Nucleus accumbens (tissue), 56 donors: ENCODE measurements around the gene PCDH9.
"Not testable (repeated sequence)": the region's sequence is repeated elsewhere in the genome, so short reads cannot be mapped to it uniquely, and the experiment has no call there.

Experiments used
- DNase-seq, 56 donors: peaks; one replicate each; lab custom pipeline; 2025; lab: John Stamatoyannopoulos, UW

Gene PCDH9

DNA sequence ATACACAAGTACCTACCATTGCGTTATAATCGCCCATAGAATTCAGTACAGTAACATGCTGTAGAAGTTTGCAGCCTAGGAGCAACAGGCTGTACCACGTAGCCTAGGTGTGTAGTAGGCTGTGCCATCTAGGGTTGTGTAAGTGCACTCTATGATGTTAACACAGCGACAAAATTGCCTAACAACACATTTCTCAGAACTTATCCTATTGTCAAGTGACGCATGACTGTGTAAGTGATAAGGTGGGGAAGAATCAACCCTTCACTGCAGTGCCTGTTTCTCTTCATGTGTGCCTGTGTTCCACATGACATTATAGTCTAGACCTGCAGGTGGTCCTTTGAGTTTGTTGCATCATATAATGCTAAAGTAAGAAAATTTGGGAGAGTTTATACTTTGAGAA is 94.0 kb downstream of the PCDH9 start:
- DNase-seq = no peak

DNA sequence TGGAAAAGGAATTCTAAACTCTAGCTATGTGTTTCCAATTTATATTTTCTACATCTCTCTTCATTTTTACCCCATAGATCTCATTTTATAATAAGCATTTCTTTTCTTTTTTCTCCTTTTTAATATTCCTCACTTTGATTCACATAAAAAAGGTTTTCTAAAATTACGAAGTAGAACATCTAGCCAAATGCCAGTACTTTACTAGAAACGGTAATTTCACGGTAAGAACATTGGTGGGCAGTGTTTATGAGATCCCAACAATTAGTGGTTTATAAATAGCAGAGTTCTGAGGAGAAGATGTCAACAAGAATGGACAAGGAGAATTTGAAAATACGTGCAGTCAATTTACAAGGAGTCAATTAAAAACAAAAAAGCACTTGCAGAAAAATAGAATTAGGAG is 94.8 kb downstream of the PCDH9 start:
- no peak for DNase-seq

DNA sequence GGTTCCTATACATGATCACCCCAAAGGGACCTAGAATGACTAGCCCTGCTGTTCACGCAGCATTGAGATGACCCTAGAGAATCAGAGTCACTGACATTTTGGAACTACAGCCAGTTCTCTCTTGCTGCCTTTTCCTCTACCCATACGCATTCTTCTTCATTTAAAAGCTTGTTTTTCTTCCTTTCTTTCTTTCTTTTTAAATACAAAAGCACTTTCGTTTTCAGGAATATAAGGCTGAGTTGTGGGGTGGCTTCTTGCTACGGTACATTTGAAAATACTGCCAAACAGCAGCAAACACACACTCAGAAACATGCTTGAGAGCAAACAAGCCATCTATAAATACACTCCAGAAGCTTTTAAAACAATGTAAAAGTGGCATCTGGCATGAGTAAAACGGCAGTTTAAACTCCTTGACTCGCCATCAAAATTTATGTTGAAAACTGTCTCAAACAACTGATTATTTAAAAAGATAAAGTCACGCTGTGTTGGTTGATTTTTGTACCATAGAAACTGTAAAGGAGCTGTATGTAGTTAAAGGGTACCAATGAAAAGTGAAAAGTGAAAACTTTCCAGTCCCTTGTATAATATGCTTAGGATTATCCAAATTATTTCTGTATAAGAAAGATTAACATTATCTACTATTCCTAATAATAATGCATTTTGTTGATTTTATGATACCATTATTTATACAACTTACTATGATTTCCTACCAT is 95.6 kb downstream of the PCDH9 start:
- no peak for DNase-seq

DNA sequence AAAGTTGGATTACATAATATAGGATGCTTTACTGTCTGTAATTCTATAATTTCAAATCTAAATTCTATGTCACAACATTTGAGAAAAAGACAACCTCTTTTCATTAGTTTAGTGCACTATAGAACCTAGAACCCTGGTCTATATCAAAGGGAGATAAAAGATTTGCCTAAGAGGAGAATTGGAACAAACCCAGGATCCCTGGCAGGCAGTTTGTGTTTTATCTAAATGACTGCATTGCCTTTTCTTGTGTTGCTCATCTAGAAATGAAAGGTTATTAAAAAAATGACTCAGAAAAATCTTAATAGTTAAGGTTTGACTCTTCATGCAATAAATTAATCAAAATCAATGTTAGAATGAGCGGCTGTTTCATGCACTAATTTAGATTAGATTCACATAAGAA is 96.7 kb downstream of the PCDH9 start:
- DNase-seq = no peak

DNA sequence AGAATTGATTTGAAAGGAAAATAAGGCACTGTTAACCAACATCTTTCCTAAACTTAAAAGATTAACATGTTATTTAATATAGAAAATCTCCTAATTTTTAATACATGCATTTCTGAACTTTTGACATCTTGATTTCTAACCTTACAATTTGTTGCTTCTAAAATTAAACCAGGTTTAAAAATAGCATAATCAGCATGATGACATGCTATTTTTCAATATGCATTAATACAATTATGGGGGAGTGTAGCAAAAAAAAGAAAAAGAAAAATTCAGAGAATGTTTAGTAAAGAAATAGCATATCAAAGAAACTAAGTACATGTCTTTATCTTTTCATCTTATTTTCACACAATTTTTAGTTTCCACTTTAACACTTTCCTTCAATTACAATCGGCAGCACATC is 98.7 kb downstream of the PCDH9 start:
- DNase-seq = no peak

DNA sequence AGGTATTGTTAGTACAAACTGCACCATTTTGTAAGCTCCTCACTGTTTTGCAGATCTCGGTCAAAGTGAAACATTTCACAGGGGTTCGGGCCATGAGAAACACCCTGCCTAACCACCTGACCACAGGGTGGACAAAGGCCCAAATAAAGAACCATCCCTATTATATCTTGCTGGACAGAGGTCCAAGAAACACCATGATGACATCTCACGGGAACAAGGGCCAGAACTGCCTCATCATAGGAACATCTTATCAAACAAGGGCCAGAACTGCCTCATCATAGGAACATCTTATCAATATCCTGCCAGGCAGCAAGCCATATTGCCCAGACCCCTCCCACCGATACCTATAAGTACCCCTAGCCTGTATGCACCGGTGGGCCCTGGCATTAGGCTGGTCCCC is 99.7 kb downstream of the PCDH9 start:
- DNase-seq = no peak

DNA sequence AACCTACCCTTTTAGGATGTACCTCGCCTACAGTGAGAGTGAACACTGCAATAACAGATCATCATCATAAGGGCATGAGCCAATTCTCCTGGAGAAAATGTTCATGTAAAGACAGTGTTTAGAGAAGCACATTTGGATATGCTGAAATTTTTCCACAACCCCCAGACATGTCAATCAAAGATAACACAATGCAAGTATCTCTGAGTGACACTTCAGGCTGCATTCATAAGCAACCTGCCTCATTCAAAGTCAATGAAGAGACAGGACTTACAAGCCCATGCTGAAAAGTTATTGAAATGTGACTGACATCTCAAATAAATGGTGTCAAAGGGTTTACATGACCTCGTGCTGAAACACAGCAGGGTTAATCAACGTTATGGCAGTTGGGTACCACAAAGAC is 102.0 kb downstream of the PCDH9 start:
- DNase-seq = no peak

DNA sequence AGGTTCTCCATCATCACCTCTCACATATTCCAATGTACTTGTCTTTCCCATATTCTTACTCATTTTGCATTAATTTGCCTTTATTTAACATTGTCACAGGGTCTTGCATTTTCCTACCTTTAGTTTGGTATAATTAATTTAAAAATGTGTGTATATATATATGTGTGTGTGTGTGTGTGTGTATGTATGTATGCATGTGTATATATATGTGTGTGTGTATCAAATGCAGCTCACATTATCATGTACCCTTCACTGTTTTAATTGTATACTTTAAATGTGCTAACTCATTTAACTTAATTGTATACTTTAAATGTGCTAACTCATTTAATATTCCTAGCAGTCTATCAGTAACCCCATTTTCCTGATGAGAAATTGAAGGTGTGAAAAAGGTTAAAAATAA is 104.5 kb downstream of the PCDH9 start:
- DNase-seq = no peak

DNA sequence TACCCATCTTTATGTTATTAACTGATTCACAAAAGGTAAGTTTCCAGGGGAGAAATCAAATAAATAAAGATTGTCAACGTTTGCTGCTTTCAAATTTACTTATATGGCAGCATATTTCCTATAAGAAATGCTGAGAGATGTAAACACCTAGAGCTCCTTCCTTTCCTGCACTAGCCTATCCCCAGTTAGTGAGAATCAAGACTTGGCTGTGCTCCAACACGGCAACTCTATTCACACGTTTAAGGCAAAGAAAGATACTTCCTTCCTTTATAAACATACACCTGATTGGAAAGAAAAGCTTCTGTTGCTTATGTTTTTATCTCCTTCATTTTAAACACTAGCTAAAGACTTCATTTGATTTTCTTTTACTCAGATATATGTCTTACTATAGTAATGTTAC is 107.0 kb downstream of the PCDH9 start:
- DNase-seq = no peak

DNA sequence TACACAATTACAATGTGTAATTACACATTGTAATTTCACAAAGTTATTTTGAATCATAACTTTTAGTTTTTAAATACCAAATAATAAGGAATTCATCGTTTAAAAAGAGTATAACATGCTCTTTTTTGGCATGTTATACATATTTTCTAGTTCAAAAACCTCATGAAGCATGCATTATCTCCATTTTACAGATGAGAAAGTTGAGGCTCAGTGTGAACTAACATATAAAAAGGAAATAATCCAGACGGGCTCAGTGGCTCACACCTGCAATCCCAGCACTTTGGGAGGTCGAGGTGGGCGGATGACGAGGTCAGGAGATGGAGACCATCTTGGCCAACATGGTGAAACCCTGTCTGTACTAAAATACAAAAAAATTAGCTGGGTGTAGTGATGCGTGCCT is 107.9 kb downstream of the PCDH9 start:
- DNase-seq = no peak

DNA sequence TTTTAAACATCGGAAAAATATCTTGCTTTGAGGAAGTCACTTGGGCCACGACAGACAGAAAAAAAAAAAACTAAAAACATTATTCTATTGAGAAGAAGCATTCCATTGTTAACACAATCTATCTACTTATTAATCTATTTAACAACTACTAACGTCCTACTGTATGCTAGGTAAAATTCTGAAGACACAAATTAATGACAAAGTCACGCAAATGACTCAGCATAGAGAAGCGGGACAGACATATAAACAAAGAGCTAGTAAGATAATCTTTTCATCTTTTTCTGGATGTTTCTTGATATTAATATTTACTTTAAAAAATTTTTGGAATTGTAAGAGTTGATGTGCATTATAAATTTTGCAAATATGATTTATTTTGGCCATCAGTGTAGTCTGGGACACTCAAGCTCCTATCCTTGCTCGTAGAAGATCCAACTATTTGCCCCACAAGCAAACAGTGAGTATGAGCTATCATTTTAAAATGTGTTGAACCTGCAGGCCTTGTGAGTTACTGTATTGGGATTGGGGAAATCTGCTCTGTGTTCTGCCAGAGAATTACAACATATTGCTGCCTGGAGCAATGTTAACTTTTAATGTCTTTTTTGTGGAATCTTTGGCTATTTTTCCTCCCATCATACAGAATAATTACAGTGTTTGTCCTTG is 109.1 kb downstream of the PCDH9 start:
- no peak for DNase-seq

DNA sequence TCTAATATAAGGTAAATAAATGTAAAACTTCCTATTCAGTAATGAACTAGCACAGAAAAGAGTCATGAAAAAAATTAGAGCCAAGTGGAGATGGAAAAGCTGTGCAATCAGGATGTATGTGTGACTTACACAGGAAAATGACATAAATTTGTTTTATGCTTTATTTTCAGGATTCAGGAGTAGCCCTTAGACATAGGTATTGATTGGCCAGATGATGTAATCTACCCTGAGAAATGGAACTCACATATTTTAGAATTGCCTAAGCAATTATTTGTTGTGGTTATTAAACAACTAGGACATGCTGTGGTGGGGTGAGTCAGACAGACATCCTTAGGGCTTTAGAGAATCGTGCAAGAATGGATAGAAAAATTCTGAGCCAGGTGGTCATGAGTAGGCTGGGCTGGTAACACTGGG is 110.6 kb downstream of the PCDH9 start:
- no peak for DNase-seq

DNA sequence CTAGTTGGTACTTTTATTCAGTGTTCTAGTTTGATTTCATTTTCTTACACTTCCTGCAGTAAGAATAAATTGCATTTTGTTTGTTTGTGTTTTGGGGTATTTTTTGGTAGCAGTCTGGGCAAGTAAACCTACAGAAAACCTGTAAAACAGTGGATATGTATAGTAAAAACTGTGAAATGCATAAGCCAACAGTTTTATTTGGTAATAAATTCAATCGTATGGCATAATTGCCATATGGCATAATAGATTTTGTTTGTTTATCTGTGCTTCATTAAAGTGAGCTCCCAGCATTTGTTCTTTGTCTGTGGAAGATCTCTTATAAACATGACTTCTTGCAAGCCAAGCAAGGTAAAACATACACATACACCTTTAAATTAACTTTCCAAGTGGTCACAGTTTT is 111.9 kb downstream of the PCDH9 start:
- no peak for DNase-seq

DNA sequence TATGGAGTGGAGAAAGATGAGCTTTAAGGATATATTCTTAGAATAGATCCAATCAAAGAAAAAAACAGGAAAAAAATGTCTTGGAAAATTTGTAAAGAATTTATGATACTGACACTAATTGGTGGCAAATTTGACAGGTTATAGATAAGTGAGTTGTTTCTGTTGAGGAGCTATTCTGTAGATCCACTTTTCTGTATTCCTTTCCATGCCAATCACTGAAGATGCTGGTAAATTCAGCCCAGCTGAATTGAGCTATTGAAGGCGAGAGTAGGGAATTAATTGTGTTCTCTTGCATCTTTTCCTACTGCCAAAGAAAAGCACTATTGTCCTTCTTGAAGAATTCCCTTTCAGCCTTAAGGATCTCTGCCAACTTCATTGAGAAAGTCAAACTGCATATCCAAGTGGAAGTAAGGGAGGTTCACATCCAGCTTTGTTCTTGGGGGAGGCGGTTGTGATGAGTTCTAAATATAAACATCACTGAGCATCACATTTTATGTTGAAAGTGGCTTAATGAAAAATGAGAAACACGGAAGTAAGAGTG is 113.1 kb downstream of the PCDH9 start:
- no peak for DNase-seq

DNA sequence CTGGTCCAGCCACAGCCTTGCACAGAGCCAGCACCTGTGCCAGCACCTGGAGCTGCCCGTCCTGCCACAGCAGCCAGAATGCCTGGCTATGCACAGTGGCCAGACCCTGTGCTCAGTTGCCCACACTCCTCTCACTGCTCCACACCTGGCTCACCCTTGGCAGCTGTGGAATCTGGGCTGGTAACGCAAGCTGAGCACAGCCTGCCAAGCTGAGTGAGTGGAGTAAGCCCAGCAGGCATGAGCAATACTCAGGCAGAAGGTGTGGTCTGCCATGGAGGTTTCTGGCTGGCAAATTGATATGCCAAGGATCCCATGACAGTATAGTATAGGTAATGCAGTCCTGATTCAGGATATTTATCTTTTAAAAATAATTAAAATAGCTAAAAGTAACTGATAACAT is 122.2 kb downstream of the PCDH9 start:
- DNase-seq = no peak

DNA sequence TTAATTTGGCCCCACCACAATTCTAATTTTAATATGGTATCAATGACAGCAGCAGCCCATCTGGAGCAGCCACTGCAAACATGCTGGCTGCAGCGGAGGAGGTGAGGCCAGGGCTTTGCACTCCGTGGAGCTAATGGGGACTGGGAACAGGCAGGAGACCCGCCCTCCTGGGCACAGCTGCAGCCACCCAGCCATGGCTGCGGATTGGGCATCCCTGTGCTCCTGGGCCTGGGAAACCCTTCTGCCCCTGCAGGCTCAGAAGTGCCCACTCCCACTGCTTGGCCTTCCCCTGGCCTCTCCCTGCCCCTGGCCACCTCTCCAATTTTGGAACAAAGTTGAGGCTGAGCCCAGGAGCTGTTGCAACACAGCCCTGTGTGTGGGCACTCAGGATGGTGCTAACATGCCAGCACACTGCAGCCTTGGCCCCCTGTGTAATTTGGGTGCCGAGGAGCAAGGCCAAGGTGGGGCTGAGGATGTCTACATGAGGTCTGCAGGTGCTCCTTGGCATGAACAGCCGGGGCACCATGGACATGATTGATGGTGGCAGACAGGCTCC is 123.6 kb downstream of the PCDH9 start:
- no peak for DNase-seq

DNA sequence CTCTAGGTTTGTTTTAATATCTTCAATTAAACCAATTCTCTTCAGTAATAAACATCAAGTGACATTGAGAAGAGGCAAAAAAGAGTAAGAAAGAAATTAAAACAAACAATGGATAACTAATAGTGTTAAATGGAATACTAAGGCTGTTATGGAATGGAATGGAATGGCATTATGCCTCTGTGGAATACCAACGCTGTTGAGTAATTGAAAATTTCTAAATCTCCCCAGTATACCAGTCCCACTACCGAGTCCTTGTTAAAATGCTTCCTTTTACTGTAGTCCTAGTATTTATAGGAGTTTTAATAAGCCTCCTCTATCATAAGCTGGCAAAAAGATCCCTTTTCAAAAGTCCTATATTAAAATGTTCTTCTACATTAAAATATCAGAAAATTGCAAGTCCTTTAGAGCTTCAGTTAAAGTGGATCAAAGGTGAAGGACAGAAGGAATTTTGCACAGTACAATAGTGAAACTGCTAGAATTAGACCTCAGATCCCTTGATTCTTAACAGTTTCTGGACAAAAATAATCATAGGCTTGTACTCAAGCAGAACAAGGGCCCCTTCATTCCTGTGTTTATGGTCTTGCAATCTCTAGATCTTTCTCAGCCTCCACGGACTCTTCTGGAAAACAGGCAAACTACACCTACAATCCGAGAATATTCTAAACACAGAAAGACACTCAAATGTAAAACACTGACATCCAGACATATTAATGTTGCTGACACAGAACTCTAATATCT is 128.2 kb downstream of the PCDH9 start:
- peak in 8 of 56 donors; percentile 13 to 54 (median 22) for DNase-seq

DNA sequence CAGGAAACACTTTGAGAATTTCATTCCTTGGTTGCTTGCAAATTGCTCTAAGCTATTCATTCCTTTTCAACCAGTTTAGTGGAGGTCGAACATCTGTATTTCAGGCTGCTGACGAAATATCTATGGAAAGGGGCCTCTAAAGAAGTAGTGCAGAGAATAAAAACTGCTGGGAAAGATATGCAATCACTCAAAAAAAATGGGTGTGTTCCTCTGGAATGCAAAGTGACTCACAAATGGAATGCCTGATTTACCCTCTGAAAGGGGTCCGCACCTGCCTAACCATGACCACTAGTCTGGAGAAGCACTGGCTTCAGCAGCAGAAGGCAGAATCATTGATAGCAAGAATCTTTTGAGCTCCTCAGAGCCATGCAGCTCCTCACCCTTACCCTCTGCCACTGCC is 129.4 kb downstream of the PCDH9 start:
- DNase-seq = no peak

DNA sequence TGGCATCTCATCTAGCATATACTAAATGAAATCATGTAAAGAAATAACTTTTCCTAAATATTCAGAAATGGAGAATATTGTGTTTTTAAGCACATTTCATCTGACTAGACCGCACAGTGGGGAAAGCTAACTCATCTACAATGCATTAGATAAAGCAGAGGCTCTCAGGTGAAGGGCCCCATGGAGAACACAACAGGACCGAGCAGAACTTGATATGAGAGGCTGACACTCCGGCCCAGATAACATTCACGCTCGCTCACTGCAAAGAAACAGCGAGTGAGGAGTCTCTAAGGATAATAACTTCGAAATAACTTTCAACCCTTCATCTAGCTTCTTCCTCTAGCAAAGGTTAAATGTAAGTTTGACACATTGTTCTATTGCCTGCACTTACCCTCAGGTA is 130.6 kb downstream of the PCDH9 start:
- no peak for DNase-seq

DNA sequence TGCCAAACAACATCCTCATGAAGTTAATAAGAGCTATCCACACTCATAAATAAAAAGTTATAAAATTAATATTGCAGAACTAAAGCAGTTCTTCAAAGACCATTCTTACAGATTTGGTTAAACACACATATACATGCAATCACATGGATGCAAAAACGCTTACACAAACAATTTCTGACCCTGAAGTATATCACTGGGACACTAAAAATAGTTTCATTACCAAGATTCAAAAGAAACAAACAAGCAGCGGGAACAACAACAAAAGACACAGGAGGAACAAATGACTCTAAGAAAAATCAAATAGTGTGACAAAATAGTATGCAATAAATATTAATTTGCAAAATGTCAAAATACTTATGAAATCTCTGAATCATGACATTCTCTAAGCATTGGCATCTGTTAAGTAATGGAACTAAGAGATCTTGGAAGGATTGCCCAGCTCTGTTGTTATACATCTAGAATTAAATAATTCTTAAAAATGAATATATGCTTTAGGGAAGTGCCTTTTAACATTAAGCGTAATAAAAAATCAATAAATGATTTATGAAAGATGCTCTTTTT is 132.2 kb downstream of the PCDH9 start:
- no peak for DNase-seq

DNA sequence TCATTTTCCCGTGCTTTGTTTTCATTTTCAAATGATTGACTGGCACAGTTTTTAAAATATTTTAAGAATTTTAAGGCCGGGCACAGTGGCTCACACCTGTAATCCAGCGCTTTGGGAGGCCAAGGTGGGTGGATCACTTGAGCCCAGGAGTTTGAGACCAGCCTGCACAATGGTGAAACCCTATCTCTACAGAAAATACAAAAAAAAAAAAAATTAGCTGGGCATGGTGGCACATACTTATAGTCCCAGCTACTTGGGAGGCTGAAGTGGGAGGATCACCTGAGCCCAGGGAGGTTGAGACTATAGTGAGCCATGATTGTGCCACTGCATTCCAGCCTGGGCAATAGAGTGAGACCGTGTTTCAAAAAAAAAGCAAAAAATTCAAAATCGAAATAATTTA is 133.2 kb downstream of the PCDH9 start:
- DNase-seq = not testable (repeated sequence)
